HCT116 (cell line): ENCODE results near the gene VPS35. TPM values are rescaled to one million over a fixed set of nuclear protein-coding genes. Genes with fewer than 3 reads are reported as not detected.

ENCODE experiments used
- ATAC-seq: fragments of 200-7000 bp; cut with Tn5 transposase; 2 replicates; pipeline ENCODE4 v1.9.1; 2020; ENCODE audit warnings: mild to moderate bottlenecking, moderate library complexity
- BruUV-seq: library from RNA; stranded (reverse); fragments of 400-500 nt; replicated peaks from 2 replicates; lab custom pipeline; 2021; lab: Mats Ljungman, UMichigan
- CTCF ChIA-PET: fragments of 300-600 bp; sonication (Branson Sonifier 250); formaldehyde crosslinking; loops from one replicate; lab custom pipeline; 2021; ENCODE audit warnings: antibody characterized with exemption; lab: Charles Lee
- POLR2A ChIA-PET: fragments of 300-600, 350-600 bp; sonication (Branson Sonifier 250); formaldehyde crosslinking; loops from one replicate; lab custom pipeline; 2021; ENCODE audit warnings: antibody characterized with exemption; lab: Charles Lee
- RAD21 ChIA-PET, 2 experiments: fragments of 300-600 bp; sonication (Branson Sonifier 250); formaldehyde crosslinking; loops; one replicate each; lab custom pipeline; 2023; ENCODE audit warnings: low total read pairs in 2 of 2; ENCODE audit not compliant: uncharacterized antibody in 2 of 2, unreplicated experiment in 2 of 2, low non-redundant PET in 1 of 2; lab: Charles Lee
- DNase-seq: peaks from one replicate; pipeline ENCODE4 v3.0.0-alpha.2; 2010; ENCODE audit warnings: low read depth, low spot score
- H2AFZ ChIP-seq: fragments of 200-600 bp; shearing (Covaris generic), sonication (generic); 2 replicates; pipeline ENCODE4 v1.6.1; 2017; ENCODE audit warnings: low read depth, mixed run types, mixed read lengths, antibody characterized with exemption, low read length; ENCODE audit not compliant: poor library complexity, severe bottlenecking
- H3K27ac ChIP-seq: 2 replicates; pipeline ENCODE4 v1.5.1; 2012; ENCODE audit warnings: low read depth, low read length
- H3K27me3 ChIP-seq: fragments of 200-600 bp; sonication (generic); 2 replicates; pipeline ENCODE4 v1.6.1; 2016; ENCODE audit warnings: mixed run types, low read length, mixed read lengths; ENCODE audit not compliant: insufficient read depth
- H3K36me3 ChIP-seq, 2 experiments: fragments of 200-500 bp in 1 of 2; fragments of 200-600 bp in 1 of 2; sonication (Bioruptor generic) in 1 of 2; sonication (generic) in 1 of 2; 2 replicates each; pipeline versions ENCODE4 v1.5.1 to v1.6.1; 2014 to 2016; ENCODE audit warnings: low read length in 2 of 2, inconsistent platforms in 1 of 2, mixed read lengths in 1 of 2, mixed run types in 1 of 2; ENCODE audit not compliant: insufficient read depth in 2 of 2, control insufficient read depth in 1 of 2
- H3K4me1 ChIP-seq, 2 experiments: fragments of 200-600 bp in 1 of 2; sonication (generic) in 1 of 2; 2 replicates each; pipeline versions ENCODE4 v1.5.1 to v1.6.1; 2012 to 2017; ENCODE audit warnings: low read length in 2 of 2, inconsistent platforms in 1 of 2, mild to moderate bottlenecking in 1 of 2, mixed read lengths in 1 of 2, mixed run types in 1 of 2, moderate library complexity in 1 of 2; ENCODE audit not compliant: insufficient read depth in 2 of 2, control insufficient read depth in 1 of 2
- H3K4me2 ChIP-seq: fragments of 200-600 bp; sonication (generic); 2 replicates; pipeline ENCODE4 v1.6.1; 2017; ENCODE audit warnings: mixed run types, low read length, mixed read lengths
- H3K4me3 ChIP-seq, 2 experiments: fragments of 200-600 bp in 1 of 2; sonication (generic) in 1 of 2; replicated peaks in 1 of 2; 2 replicates each; pipeline ENCODE4 v1.5.1; 2011 to 2016; ENCODE audit warnings: low read length in 2 of 2, control low read depth in 1 of 2, low read depth in 1 of 2, mild to moderate bottlenecking in 1 of 2, mixed read lengths in 1 of 2, mixed run types in 1 of 2
- H3K79me2 ChIP-seq: fragments of 200-600 bp; sonication (generic); 2 replicates; pipeline ENCODE4 v1.6.1; 2017; ENCODE audit warnings: mild to moderate bottlenecking, mixed run types, low read length, moderate library complexity, mixed read lengths; ENCODE audit not compliant: insufficient read depth
- H3K9ac ChIP-seq: fragments of 200-600 bp; sonication (generic); 2 replicates; pipeline ENCODE4 v1.6.1; 2016; ENCODE audit warnings: low read length, mixed read lengths
- H3K9me2 ChIP-seq: fragments of 200-600 bp; sonication (generic), shearing (Covaris generic); 2 replicates; pipeline ENCODE4 v1.6.1; 2017; ENCODE audit warnings: mixed run types, mild to moderate bottlenecking, moderate library complexity; ENCODE audit not compliant: insufficient read depth
- H3K9me3 ChIP-seq, 2 experiments: fragments of 200-500 bp in 1 of 2; fragments of 200-600 bp in 1 of 2; sonication (Bioruptor generic) in 1 of 2; sonication (generic) in 1 of 2; 2 replicates each; pipeline ENCODE4 v1.6.1; 2014 to 2017; ENCODE audit warnings: low read length in 2 of 2, mixed read lengths in 2 of 2, inconsistent platforms in 1 of 2, low read depth in 1 of 2, mild to moderate bottlenecking in 1 of 2, mixed run types in 1 of 2, moderate library complexity in 1 of 2; ENCODE audit not compliant: control insufficient read depth in 1 of 2, insufficient read depth in 1 of 2
- H4K20me1 ChIP-seq: fragments of 200-600 bp; sonication (generic), shearing (Covaris generic); 2 replicates; pipeline ENCODE4 v1.6.1; 2017; ENCODE audit warnings: mixed run types, mild to moderate bottlenecking, moderate library complexity; ENCODE audit not compliant: insufficient read depth
- ATF3 ChIP-seq: IDR thresholded peaks from 2 replicates; pipeline ENCODE4 v1.6.1; 2012
- CBX3 ChIP-seq: IDR thresholded peaks from 2 replicates; pipeline ENCODE4 v1.6.1; 2012; ENCODE audit warnings: low read depth
- CEBPB ChIP-seq: IDR thresholded peaks from 2 replicates; pipeline ENCODE4 v1.6.1; 2012; ENCODE audit warnings: low read depth
- EGR1 ChIP-seq: IDR thresholded peaks from 2 replicates; pipeline ENCODE4 v1.6.1; 2012; ENCODE audit warnings: low read depth
- ELF1 ChIP-seq: IDR thresholded peaks from 2 replicates; pipeline ENCODE4 v1.6.1; 2012; ENCODE audit warnings: low read depth, borderline replicate concordance
- EZH2 ChIP-seq: fragments of 200-600 bp; sonication (generic); IDR thresholded peaks from 2 replicates; pipeline ENCODE4 v1.6.1; 2017; ENCODE audit warnings: antibody characterized with exemption, mixed run types
- EZH2phosphoT487 ChIP-seq: fragments of 200-600 bp; IDR thresholded peaks from 2 replicates; pipeline ENCODE4 v1.6.1; 2018; ENCODE audit warnings: antibody characterized with exemption, borderline replicate concordance
- JUND ChIP-seq: IDR thresholded peaks from 2 replicates; pipeline ENCODE4 v1.6.1; 2012
- RAD21 ChIP-seq: IDR thresholded peaks from 2 replicates; pipeline ENCODE4 v1.6.1; 2012; ENCODE audit warnings: low read depth, mild to moderate bottlenecking
- SIN3A ChIP-seq: IDR thresholded peaks from 2 replicates; pipeline ENCODE4 v1.6.1; 2012; ENCODE audit warnings: low read depth
- SP1 ChIP-seq: IDR thresholded peaks from 2 replicates; pipeline ENCODE4 v1.6.1; 2012; ENCODE audit warnings: low read depth
- TCF7L2 ChIP-seq: IDR thresholded peaks from 2 replicates; pipeline ENCODE4 v1.7.0; 2011; ENCODE audit warnings: borderline replicate concordance, inconsistent platforms; ENCODE audit not compliant: insufficient read depth, insufficient read length; ENCODE audit errors: extremely low read depth
- YY1 ChIP-seq: IDR thresholded peaks from 2 replicates; pipeline ENCODE4 v1.6.1; 2011; ENCODE audit warnings: low read length, low read depth, moderate library complexity, mild to moderate bottlenecking; ENCODE audit not compliant: insufficient replicate concordance; ENCODE audit errors: extremely low read depth
- intact Hi-C: fragments of 100-400 bp; cut with micrococcal nuclease; formaldehyde crosslinking; loops from 2 replicates; pipeline ENCODE4 v1.10.0; 2022
- total RNA-seq: library from RNA; stranded (reverse); gene quantifications from one replicate; pipeline ENCODE4 v1.2.1, GENCODE V29; 2021; ENCODE audit not compliant: unreplicated experiment

Gene VPS35
- total RNA-seq, 1 experiment from 2014 or later: 115 TPM

GRCh38 chr16:46730126-46730525 lies 41.1 kb upstream of the VPS35 start:
- ATAC-seq (no peak), DNase-seq (no peak)
- Histone ChIP-seq H3K27me3 (no peaks in the 10 kb centered on the region), H3K27ac (no peak overlapping the region), H3K9me2 (no peaks in the 10 kb centered on the region), H3K4me3 (no peak overlapping the region), H3K4me2 (no peak overlapping the region), H3K4me1 (no peaks in the 10 kb centered on the region), H4K20me1 (no peaks in the 10 kb centered on the region), H3K9ac (no peak overlapping the region), H2AFZ (no peak overlapping the region), H3K79me2 (no peaks in the 10 kb centered on the region), H3K36me3 (no peaks in the 10 kb centered on the region), H3K9me3 (no peaks in the 10 kb centered on the region)
- no TSS peak for BruUV-seq
- intact Hi-C loops: no loop called here
- ChIA-PET RAD21 (no interaction called here), CTCF (no interaction called here), POLR2A (no interaction called here)
- TF ChIP-seq CBX3 (no peak), YY1 (no peak), TCF7L2 (no peak), CEBPB (no peak), EZH2phosphoT487 (no peak), ATF3 (no peak), EGR1 (no peak), SIN3A (no peak), EZH2 (no peak), ELF1 (no peak), RAD21 (no peak), SP1 (no peak), JUND (no peak)
